C4-2B (cell line): Measurements from ENCODE around the gene TRIM2.

ENCODE experiments used
- ZFX ChIP-seq: fragments of 450-650 bp; IDR thresholded peaks from 2 replicates; pipeline ENCODE4 v1.6.1; 2017
- TF ChIP-seq, protein P1 (sequence below): fragments of 450-650 bp; conservative IDR thresholded peaks from 2 replicates; pipeline ENCODE4 v1.5.1; 2017; ENCODE audit warnings: mild to moderate bottlenecking

- TF ChIP-seq, protein P1, sequence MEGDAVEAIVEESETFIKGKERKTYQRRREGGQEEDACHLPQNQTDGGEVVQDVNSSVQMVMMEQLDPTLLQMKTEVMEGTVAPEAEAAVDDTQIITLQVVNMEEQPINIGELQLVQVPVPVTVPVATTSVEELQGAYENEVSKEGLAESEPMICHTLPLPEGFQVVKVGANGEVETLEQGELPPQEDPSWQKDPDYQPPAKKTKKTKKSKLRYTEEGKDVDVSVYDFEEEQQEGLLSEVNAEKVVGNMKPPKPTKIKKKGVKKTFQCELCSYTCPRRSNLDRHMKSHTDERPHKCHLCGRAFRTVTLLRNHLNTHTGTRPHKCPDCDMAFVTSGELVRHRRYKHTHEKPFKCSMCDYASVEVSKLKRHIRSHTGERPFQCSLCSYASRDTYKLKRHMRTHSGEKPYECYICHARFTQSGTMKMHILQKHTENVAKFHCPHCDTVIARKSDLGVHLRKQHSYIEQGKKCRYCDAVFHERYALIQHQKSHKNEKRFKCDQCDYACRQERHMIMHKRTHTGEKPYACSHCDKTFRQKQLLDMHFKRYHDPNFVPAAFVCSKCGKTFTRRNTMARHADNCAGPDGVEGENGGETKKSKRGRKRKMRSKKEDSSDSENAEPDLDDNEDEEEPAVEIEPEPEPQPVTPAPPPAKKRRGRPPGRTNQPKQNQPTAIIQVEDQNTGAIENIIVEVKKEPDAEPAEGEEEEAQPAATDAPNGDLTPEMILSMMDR: no peak
- no peak for TF ChIP-seq ZFX
Observed at GRCh38 chr4:153160821-153161220, 43.4 kb upstream of the TRIM2 start.
